Stimulated activated CD4-positive, alpha-beta T cell treated with anti-CD3 and anti-CD28 coated beads, TNF-alpha, amount 100 ng/mL, for 48 hours (primary cell): Measurements from ENCODE around the gene HNF4A.
A peak's percentile ranks its signal among the peaks of the same experiment; 100 is the strongest.
"Not testable (repeated sequence)": the region's sequence is repeated elsewhere in the genome, so short reads cannot be mapped to it uniquely, and the experiment has no call there.

ENCODE experiments used
- DNase-seq, 3 donors: peaks; one replicate each; pipeline ENCODE4 v3.0.0-alpha.2; 2020; ENCODE audit warnings: low read depth in 3 of 3

HNF4A gene

GRCh38 chr20:44345147-44345546 is 10.4 kb upstream of the HNF4A start:
- DNase-seq = no peak

DNA sequence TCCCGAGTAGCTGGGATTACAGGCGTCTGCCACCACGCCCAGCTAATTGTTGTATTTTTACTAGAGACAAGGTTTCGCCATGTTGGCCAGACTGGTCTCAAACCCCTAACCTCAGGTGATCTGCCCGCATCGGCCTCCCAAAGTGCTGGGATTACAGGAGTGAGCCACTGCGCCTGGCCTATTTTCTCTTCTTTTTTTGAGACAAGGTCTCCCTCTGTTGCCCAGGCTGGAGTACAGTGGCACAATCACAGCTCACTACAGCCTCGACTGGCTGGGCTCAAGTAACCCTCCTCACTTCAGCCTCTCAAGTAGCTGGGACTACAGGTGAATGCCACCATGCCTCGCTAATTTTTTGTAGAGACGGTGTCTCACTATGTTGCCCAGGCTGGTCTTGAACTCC is 9.6 kb upstream of the HNF4A start:
- not testable (repeated sequence) for DNase-seq

DNA sequence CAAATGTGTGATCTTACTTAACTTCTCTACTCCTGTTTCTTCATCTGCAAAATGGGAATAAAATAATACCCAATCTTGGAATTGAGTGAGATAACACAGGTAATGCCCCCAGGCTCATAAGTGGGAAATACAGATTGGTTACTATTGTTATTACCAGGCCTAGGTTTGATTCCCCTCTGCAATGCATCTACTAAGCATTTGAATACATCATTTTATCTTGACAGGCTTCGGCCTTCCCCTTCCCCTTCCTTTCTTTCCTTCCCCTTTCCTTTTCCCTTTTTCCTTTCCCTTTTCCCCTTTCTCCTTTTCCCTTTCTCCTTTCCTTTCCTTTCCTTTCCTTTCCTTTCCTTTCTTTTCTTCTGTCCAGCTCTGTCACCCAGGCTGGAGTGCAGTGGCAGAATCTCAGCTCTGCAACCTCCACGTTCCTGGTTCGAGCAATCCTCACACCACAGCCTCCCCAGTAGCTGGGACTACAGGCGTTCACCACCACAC is 7.3 kb upstream of the HNF4A start:
- no peak for DNase-seq

DNA sequence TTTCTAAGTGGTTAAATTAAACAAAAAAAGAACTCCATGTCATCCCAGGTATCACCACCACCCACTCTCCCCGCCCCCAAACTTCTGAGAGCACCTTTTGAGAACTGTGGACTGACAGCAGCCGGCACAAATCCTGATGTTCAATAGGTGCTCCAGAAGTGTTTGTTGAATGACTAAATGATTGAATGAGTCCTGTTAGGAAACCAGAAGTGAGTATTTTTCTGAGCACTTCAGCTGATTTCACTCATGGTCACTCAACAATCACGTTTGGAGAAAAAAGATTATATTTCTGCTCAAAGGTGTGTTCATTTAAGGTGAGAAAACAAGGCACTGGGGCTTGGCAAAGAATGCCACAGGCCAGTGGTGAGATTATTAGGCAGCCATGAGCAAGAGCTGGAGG is 6.2 kb upstream of the HNF4A start:
- DNase-seq = no peak

GRCh38 chr20:44350567-44350966 is 4.9 kb upstream of the HNF4A start:
- DNase-seq = no peak

DNA sequence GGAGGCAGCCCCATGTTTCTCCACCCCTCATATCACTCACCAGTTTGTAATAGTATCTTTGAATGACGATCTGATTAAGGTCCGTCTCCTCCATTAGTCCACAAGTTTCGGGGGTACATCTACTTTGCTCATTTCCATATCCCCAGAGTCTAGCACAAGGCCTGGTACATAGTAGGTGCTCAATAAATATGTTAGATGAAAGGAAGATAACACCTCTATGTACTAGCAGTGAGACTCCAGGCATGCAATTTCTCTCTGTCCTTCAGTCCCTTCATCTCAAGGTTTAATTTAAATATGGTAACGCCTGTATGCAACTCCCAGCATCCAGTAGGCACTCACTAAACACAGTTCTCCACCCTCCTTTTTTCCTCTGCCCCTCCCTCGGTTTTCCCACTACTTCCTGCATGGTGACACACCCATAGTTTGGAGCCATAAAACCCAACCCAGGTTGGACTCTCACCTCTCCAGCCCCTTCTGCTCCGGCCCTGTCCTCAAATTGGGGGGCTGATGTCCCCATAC is 461 bp upstream of the HNF4A start:
- DNase-seq = no peak

GRCh38 chr20:44356353-44356723 is 839 bp downstream of the HNF4A start:
- no peak for DNase-seq

DNA sequence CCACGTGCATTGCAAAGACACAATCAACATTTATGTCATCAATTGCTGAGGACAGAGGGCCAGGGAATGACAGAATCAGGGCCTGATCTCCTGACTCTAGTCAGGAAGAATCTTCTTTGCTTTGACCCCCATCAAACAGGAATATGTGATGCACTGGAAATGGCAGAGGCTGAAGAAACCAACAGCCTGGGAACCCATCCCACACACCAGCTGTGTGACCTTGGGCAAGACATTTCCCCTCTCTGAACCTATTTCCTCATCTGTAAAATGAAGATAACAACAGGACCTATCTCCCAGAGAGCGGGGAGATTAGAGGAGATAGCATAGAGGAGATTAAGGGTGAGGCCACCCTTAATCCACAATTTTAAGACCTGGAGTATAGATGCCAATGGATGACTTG is 1.5 kb downstream of the HNF4A start:
- DNase-seq = no peak

DNA sequence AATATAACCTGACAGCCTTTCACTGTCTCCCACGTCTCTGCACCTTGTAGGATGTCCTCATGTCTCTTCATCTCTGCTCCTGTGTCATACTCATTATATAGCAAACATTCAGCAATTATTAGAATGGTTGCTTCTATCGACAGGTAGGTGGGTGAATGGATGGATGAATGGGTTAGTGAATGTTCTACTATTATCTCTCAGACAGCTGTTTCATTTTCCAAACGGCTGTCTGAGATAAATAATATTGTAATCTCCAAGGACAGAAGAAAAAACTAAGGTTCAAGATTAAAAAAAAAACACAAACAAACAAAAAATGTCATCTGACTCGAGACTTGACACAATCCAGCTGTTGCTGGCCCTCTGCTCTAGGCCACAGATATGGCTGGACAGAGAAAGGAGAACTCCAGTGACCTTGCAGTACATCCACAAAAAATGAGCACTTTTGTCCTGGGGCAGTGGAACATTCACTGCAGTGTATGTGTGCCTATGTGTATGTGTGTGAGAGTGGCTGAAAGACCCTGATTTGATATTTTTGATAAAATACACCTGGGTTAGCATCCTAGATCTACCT is 2.1 kb downstream of the HNF4A start:
- no peak for DNase-seq

- no peak for DNase-seq
Measured at GRCh38 chr20:44358776-44359175, 3.3 kb downstream of the HNF4A start.

DNA sequence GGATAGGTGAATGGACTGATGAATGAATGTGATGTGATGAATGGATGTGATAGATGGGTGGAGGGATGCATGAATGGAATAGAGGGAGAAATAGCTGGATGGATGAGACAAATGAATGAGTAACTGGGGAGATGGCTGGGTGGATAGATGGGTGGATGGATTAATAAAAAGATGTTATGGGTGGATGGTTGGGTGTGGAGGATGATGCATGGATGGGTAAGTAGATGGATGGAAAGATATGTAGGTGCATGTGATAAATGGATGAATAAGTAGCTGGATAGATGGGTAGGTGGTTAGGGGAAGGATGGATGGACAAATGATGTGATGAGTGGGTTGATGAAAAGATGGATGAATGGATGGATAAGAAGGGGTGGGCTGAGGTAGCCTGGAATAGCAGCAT is 4.7 kb downstream of the HNF4A start:
- DNase-seq = no peak

- no peak for DNase-seq
Measured at GRCh38 chr20:44361021-44361420, 5.5 kb downstream of the HNF4A start.

DNA sequence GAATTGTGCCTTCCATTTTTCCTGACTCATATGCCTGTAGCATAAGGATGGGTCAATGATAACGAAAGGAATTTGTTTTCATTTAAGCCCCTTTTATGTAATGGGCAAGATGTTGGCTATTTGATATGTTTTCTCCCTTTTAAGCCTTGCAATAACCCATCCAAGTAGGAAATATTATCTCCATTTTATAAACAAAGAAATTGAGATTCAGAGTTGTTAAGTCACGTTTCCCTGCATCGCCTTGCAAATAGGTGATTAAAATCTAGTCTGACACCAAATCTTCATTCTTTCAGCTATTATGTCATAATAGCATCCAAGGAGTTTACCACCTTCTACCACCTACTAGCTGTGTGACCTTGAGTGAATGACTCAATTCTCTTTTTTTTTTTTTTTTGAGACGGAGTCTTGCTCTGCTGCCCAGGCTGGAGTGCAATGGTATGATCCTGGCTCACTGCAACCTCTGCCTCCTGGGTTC is 7.0 kb downstream of the HNF4A start:
- DNase-seq = no peak

DNA sequence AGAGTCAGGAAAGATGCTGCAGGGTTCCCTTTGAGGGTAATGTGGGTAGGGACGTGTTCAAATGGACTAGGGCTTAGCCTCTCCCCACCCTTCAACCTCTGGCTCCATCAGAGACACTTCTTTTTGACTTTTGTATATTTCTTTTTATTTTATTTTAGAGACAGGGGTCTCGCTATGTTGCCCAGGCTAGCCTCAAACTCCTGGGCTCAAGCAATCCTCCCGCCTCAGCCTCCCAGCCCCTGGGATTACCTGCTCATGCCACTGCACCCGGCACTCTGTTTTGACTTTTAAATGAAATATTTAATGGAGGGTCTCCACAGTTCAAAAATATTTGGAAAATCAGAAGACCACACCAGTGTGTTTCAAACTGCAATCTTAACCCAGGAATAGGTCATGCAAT is 8.6 kb downstream of the HNF4A start:
- DNase-seq = no peak

DNA sequence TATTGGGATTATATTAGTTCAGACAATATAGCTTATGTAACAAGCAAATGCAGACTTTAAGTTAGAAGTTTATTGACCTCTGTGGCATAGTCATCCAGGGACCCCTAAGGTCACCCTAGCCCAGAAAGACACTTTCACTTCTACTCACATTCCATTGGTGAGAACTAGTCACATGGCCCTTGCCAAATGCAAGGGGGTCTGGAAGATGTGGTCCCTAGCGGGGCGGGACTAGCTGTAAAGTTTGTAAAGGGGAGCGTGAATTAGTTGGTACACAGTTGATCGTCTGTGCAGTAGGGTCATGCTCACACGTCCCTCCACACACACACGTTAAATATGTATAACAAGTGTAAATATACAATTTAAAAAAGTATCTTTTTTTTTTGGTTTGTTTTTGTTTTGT is 9.3 kb downstream of the HNF4A start:
- DNase-seq = no peak

DNA sequence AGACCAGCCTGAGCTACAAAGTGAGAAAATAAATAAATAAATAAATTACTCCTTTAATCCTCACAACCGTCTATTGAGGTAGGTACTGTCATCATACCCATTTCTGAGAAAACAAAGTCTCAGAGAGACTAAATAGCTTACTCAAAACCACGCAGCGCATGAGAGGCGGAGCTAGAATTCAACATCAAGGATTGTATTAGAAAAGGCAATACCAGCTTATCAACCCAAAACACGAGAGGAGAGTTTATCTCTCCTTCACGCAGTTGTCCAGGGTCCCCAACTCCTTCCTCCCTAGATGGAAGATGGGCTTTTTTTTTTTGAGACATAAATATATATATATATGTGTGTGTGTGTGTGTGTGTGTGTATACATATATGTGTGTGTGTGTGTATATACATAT is 12.2 kb downstream of the HNF4A start:
- DNase-seq = no peak

DNA sequence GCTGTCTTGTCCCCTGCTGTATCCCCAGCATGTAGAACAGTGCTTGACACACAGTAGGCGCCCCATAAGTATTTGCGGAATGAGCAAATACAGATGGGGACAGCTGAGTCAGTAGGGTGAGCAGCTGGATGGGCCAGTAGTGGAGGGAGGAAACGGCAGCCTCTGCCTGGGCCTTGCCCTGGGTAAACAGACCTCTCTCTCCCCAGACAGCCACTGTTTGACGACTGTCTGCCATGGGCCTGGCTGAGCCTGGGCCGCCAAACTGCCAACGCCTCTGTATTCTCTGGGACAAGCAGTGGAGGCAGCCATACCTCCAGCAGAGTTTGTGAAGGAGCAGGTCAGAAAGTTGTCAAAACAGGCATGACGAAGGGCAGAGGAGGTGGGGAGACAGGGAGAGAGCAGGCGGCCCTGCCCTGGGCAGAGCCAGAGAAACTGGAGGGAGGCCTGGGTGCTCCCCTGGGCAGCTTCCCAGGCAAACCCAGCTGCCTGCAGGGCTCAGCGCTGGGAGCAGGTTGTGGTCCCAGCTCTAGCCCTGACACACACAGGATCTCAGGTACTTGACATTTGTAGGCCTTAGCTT is 15.2 kb downstream of the HNF4A start:
- DNase-seq = no peak

DNA sequence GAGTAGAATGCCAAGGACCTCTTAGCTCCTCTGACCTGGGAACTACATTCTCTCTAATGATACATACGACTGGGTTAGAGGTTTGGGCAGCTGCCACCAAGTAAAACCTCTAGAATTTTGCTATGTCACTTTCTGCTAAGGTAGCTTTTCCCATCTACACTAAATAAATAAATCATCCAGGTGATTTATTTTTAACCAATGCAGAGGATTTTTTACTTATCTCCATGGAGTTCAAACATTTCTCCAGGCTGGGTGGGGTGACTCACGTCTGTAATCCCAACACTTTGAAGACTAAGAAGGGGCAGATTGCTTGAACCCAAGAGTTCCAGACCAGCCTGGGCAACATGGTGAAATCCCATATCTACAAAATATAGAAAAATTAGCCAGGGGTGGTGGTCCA is 27.1 kb downstream of the HNF4A start:
- DNase-seq = no peak

- DNase-seq = peak; percentile 62 to 81 (median 74)
Measured at GRCh38 chr20:44384423-44385027, 29.0 kb downstream of the HNF4A start.

DNA sequence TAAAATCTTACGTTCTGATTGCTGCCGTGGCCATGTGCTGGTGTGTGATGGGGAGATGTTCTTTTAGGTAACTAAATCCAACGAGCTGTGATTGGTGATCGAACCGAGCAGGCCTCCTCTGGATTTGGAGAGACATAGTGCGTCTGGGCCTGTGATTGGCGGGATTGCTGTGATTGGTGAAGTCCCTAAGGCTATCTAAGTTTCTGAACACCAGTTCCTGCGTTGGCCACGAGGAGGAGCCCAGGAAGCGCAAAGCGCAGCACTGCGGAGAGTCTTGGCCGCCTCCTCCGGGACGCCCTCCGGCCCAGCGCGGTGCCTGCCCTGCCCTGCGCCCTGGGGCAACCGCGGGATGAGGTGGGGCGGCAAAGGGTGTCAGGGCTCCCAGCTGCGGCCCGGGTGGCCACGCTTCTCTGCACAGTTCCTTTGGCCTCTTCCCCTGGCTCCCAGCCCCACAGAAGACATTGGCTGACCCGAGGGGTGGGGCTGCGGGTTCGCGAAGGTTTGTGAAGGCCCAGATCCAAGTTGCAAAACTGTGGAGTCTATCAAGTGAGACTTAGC is 33.0 kb downstream of the HNF4A start:
- peak; percentile 44 to 67 (median 62) for DNase-seq

GRCh38 chr20:44389871-44390270 is 34.4 kb downstream of the HNF4A start:
- no peak for DNase-seq

DNA sequence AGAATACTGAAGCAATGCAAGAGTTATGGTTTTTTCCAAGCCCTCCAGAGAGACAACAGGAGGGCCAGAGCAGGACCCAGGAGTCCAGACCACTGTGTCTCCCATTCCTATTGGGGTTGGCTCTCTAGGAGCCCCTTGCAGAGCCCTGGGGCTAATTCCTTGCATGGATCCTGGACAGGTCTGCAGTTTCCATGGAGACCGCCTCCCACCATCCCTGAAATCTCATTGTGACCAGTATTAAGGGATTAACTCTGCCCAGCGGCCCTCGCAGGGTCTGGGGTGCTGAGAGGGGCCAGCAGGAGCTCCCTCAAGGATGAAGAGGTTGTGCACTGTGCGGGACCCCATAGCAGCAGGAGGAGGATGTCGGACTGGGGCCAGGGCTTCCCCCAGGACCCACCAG is 34.8 kb downstream of the HNF4A start:
- DNase-seq = no peak
